Measurements from ENCODE around the gene PPP1R12A. TPM values are rescaled to one million over a fixed set of nuclear protein-coding genes. Genes with fewer than 3 reads are reported as not detected.
A peak's percentile ranks its signal among the peaks of the same experiment; 100 is the strongest.

The PPP1R12A gene
- total and polyA plus RNA-seq, 9 of the 15 experiments (the other 6 are each of a cell fraction or from before 2014, with no cell fraction given) = 26.4 to 119 (median 53.3) TPM

DNA sequence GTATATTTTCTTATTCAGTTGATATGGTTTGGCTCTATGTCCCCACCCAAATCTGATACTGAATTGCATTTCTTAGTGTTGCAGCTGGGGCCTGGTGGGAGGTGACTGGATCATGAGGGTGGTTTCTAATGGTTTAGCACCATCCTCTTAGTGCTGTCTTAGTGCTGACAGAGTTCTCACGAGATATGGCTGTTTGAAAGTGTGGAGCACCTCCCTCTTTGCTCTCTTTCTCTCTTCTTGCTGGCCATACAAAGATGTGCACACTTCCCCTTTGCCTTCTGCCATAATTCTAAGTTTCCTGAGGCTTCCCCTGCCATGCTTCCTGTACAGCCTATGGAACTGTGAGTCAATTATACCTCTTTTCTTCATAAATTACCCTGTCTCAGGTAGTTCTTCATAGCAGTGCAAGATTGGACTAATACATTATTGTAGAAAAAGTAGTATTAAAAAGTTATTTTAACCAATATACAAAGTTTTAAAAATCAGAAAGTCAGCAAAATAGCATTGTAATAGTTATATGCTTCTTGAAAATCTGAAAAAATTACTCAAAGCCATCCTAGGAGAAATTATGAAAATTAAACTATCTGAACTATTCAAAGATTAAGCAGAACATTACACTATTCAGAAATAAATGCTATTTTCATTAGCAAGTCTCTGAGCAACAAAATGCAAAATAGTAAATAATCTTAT lies 84.1 kb downstream of the PPP1R12A start:
- Histone ChIP-seq H3K9ac (ENCODE audit: insufficient read depth in 1 of 2, low read depth in 2 of 2, low read length in 2 of 2) (no peak overlapping the region), H4K20me1 (replicated peaks; ENCODE audit: control insufficient read depth, insufficient read depth, low read length) (no peaks in the 10 kb centered on the region), H3K9me3 (replicated peaks; ENCODE audit: control insufficient read depth, insufficient read depth, low read depth, low read length) (no peaks in the 10 kb centered on the region; the same call in 1 of the 2 replicates), H3K27ac (ENCODE audit: extremely low read depth, low read depth, low read length) (no peak overlapping the region), H3K27me3 (ENCODE audit: control insufficient read depth in 2 of 2, insufficient read depth in 2 of 2, low read length in 2 of 2) (no peaks in the 10 kb centered on the region), H3K9me1 (ENCODE audit: control insufficient read depth, insufficient read depth, low read length) (no peaks in the 10 kb centered on the region), H3K79me2 (ENCODE audit: control insufficient read depth, insufficient read depth, low read length) (peaks cover 92% of the 10 kb centered on the region), H3K36me3 (ENCODE audit: control insufficient read depth, insufficient read depth, low read length) (no peaks in the 10 kb centered on the region; the same call in 2 of the 3 replicates), H3K4me1 (replicated peaks in 1 of 2; ENCODE audit: control insufficient read depth in 2 of 2, insufficient read depth in 2 of 2, low read length in 2 of 2) (no peaks in the 10 kb centered on the region), H3K4me2 (ENCODE audit: insufficient read depth, low read length) (no peak overlapping the region), H3K4me3 (no peak overlapping the region), H2AFZ (ENCODE audit: low read depth, low read length) (no peak overlapping the region)
- in situ Hi-C loops (cut with MboI) (no loop called here), intact Hi-C loops (cut with micrococcal nuclease) (no loop called here)
- TF ChIP-seq ZNF316 (IDR thresholded peaks at IDR 0.05) = peak; percentile 75
- TF ChIP-seq, protein P1, sequence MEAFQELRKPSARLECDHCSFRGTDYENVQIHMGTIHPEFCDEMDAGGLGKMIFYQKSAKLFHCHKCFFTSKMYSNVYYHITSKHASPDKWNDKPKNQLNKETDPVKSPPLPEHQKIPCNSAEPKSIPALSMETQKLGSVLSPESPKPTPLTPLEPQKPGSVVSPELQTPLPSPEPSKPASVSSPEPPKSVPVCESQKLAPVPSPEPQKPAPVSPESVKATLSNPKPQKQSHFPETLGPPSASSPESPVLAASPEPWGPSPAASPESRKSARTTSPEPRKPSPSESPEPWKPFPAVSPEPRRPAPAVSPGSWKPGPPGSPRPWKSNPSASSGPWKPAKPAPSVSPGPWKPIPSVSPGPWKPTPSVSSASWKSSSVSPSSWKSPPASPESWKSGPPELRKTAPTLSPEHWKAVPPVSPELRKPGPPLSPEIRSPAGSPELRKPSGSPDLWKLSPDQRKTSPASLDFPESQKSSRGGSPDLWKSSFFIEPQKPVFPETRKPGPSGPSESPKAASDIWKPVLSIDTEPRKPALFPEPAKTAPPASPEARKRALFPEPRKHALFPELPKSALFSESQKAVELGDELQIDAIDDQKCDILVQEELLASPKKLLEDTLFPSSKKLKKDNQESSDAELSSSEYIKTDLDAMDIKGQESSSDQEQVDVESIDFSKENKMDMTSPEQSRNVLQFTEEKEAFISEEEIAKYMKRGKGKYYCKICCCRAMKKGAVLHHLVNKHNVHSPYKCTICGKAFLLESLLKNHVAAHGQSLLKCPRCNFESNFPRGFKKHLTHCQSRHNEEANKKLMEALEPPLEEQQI (IDR thresholded peaks at IDR 0.05) = peak; percentile 42; the same call in 1 of the 2 replicates
- TF ChIP-seq ZNF551 (CRISPR knock-in tag; IDR thresholded peaks at IDR 0.05) = no peak
- 0 out of 2 replicates have a peak, but pooled peaks have one; percentile 24 for TF ChIP-seq SPI1 (IDR thresholded peaks at IDR 0.05; ENCODE audit: borderline replicate concordance, low read depth, low read length)
- peak; percentile 60 for TF ChIP-seq C11orf30 (IDR thresholded peaks at IDR 0.05; ENCODE audit: low read depth)
- peak in 1 of 2 experiments; percentile 20; a peak in 1 of 3 replicates for TF ChIP-seq CBX3 (IDR thresholded peaks at IDR 0.05; ENCODE audit: borderline replicate concordance in 1 of 2, low read length in 2 of 2)
- TF ChIP-seq, protein P2, sequence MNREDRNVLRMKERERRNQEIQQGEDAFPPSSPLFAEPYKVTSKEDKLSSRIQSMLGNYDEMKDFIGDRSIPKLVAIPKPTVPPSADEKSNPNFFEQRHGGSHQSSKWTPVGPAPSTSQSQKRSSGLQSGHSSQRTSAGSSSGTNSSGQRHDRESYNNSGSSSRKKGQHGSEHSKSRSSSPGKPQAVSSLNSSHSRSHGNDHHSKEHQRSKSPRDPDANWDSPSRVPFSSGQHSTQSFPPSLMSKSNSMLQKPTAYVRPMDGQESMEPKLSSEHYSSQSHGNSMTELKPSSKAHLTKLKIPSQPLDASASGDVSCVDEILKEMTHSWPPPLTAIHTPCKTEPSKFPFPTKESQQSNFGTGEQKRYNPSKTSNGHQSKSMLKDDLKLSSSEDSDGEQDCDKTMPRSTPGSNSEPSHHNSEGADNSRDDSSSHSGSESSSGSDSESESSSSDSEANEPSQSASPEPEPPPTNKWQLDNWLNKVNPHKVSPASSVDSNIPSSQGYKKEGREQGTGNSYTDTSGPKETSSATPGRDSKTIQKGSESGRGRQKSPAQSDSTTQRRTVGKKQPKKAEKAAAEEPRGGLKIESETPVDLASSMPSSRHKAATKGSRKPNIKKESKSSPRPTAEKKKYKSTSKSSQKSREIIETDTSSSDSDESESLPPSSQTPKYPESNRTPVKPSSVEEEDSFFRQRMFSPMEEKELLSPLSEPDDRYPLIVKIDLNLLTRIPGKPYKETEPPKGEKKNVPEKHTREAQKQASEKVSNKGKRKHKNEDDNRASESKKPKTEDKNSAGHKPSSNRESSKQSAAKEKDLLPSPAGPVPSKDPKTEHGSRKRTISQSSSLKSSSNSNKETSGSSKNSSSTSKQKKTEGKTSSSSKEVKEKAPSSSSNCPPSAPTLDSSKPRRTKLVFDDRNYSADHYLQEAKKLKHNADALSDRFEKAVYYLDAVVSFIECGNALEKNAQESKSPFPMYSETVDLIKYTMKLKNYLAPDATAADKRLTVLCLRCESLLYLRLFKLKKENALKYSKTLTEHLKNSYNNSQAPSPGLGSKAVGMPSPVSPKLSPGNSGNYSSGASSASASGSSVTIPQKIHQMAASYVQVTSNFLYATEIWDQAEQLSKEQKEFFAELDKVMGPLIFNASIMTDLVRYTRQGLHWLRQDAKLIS (CRISPR knock-in tag; IDR thresholded peaks at IDR 0.05) = no peak
- peak; percentile 67; the same call in 1 of the 2 replicates for TF ChIP-seq CC2D1A (IDR thresholded peaks at IDR 0.05)
- TF ChIP-seq POLR3G (IDR thresholded peaks at IDR 0.05; ENCODE audit: extremely low read depth, insufficient read length, insufficient replicate concordance) = no peak
- TF ChIP-seq ZNF431 (CRISPR knock-in tag; IDR thresholded peaks at IDR 0.05) = peak; percentile 80
- peak in 1 of 4 experiments; percentile 21 for DNase-seq (ENCODE audit: extremely low read depth in 1 of 4, low spot score in 3 of 4)
- CTCF ChIA-PET (ENCODE audit: low intra/inter-chr PET ratio) = no interaction called here
- BruUV-seq (replicated peaks) = no TSS peak
- peak; percentile 19 for FAIRE-seq
- POLR2A ChIA-PET = no interaction called here
- peak; percentile 84 for ATAC-seq
- WGBS (ENCODE audit: insufficient coverage, low coverage, missing lambda C conversion rate) = 40% methylated on average over 1 of the region's 1 CpG

Measured in K562 (cell line).